GM19043 (cell line): ENCODE data around the gene ZNF524.

Source experiments
- ATAC-seq: cut with Tn5 transposase; IDR thresholded peaks from one replicate; pipeline ENCODE4 v1.9.1; 2021; ENCODE audit warnings: low read depth; ENCODE audit not compliant: unreplicated experiment

ZNF524 gene

DNA sequence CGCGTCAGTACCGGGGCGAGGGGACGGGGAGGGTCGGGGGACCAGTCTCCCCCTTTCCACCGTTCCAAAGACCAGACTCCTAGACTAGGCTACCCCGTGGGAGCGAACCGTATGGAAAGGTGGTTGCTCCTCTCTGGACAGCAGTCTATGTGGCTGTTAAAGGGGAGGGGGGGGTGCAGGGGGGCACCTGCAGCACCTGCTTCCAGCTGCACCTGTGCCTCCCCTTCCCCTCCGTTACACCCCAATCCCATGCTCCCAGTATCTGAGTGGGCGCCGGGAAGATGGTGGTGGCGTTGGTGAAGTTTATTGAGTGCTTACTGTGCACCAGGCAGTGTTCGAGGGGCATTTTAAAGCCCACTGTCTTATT lies 557 bp downstream of the ZNF524 start:
- ATAC-seq = no peak

- ATAC-seq = no peak
Measured at GRCh38 chr19:55601084-55601483, 996 bp downstream of the ZNF524 start.

- ATAC-seq = no peak
Measured at GRCh38 chr19:55602104-55603001, 2.3 kb downstream of the ZNF524 start.

DNA sequence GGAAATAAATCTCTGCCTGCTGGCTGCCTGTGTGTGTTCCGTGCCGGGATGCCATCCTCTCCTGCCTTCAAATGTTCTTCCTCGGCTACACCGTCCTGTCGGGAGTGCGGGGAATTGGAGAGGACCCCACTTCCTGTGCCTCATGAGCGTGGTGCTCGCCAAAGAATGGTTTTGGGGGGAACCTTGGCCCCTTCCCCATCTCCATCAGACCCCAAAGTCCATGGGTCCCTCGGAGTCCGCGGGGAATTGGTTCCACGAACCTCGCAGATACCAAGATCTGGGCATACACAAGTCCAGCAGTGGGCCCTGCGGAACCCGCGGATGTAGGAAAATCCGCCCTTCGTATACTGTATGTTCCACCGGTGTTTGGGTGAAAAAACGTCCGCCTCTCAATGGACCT lies 3.0 kb downstream of the ZNF524 start:
- ATAC-seq = no peak

- no peak for ATAC-seq
Measured at GRCh38 chr19:55603581-55604292, 3.6 kb downstream of the ZNF524 start.

DNA sequence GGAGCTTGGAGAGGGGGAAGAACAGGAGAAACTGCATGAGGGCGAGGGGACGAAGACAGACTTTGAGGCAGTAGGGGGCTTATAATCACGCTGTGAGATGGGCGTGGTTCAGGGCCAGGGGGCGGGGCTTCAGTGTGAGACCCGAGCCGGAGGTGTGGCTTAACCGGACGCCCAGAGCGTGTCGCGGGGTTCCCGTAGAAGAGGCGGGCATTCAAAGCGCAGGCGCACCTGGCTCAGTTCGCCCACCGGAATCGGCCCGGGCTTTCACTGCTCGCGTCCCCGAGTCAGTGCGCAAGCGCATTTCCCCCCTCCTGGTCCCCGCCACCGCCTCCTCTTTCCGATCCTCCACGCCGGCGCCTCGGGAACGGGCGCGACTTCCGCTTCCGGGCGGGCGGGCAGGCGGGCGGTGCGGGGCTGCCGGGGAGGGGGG lies 5.1 kb downstream of the ZNF524 start:
- peak; percentile 63 for ATAC-seq

DNA sequence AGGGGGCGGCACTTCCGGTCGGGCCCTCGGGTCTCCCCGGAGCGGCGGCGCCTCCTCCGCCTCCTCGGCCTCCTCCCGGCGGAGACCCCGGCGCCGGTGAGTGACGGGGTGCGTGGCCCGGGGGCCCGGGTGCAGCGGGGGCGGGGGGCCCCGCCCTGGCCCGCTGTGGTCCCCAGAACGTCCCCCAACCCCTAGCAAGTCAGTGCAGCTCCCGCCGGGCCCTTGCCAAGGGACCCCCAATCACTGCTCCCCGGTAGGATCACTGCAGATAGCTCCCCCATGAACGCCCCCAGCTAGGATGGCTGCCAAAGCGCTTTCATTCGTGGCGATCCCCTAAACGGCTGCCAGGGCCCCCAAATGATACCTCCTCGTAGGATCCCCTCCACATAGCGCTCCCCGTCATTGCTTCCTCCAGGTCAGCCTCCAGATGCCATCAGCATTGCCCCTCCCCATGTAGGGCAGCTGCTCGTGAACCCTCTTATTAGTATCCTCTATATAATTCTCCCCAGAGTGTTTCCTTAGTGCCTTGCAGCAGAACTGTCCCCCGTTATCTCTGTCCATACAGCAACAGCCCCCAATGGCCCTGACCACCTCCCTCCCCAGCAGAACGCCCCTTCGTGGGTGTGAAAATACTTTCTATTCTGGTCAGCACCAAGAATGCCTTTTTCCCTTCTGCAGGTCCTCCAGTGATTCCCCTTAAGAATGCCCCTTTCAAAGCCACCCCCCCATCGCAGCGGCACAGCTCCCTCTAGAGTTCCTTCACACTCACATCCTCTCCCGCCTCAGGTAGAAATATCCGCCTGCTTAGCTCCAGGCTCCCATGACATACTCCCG lies 5.8 kb downstream of the ZNF524 start, which contains the start of gene ZNF865:
Gene ZNF865 (plus strand): TSS at position 11 of the 834 bp plus-strand sequence. CDS start 7,972 bp downstream, outside the sequence.
- no peak for ATAC-seq

- ATAC-seq = no peak
Measured at GRCh38 chr19:55606471-55606787, 6.3 kb downstream of the ZNF524 start.

GRCh38 chr19:55606817-55607216 lies 6.7 kb downstream of the ZNF524 start:
- ATAC-seq = no peak

GRCh38 chr19:55609326-55609725 lies 9.2 kb downstream of the ZNF524 start:
- no peak for ATAC-seq

DNA sequence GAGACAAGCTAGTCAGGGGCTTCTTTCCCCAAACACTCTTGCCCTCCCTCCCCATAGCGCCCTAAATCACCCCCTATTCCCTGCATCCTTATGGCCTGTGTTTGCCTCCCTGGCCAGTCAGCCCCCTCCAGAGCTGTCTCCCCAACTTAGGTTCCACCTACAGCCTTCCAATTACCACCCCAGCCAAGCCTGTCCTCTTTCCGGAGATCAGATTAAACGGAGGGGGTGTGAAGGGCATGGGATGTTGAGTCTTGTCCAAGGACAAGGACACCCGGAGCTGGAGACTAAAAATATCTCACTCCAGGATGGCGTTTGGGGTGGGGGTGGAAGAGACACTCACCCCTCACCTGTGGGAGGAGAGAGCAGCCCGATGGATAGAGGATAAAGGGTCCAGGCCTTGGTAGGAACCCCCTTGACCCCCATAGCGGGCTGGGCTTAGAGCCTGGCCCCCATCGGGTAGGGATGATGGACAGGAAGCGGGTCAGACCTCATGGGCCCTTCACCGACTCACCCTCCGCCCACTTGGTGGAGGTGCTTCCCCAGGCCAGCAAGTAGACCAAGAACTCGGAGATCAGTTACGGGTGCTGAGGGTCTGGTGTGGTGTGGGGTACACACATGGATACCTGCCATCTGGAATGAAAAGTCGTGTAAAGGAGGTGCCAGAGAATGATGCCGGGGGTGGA lies 11.4 kb downstream of the ZNF524 start:
- no peak for ATAC-seq

GRCh38 chr19:55611983-55612645 lies 12.0 kb downstream of the ZNF524 start:
- no peak for ATAC-seq

DNA sequence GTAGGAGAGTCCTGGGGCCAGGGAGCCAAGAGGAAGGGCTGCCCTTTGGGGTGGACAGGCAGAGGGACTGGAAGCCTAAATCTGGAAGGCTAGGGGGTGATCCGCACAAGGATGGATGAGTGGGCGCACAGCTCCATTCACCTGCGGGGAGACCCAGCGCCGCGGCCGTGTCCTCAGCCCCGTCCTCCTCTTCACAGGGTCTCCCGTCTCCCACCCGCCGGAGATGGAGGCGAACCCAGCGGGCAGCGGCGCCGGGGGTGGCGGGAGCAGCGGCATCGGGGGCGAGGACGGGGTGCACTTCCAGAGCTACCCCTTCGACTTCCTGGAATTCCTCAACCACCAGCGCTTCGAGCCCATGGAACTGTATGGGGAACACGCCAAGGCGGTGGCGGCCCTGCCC lies 13.3 kb downstream of the ZNF524 start:
- ATAC-seq = no peak

DNA sequence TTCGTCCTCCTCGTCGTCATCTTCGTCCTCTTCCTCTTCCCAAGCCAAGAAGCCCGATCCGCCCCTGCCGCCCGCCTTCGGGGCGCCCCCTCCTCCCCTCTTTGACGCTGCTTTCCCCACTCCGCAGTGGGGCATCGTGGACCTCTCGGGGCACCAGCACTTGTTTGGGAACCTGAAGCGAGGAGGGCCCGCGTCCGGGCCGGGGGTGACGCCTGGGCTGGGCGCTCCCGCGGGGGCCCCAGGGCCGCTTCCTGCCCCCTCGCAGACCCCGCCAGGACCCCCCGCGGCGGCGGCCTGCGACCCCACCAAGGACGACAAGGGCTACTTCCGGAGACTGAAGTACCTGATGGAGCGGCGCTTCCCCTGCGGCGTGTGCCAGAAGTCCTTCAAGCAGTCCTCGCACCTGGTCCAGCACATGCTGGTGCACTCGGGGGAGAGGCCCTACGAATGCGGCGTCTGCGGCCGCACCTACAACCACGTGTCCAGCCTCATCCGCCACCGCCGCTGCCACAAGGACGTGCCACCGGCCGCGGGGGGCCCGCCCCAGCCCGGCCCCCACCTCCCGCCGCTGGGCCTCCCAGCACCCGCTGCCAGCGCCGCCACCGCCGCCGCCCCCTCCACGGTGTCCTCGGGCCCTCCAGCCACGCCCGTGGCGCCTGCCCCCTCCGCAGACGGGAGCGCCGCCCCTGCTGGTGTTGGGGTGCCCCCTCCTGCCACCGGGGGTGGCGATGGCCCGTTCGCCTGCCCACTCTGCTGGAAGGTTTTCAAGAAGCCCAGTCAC lies 14.0 kb downstream of the ZNF524 start:
- no peak for ATAC-seq

DNA sequence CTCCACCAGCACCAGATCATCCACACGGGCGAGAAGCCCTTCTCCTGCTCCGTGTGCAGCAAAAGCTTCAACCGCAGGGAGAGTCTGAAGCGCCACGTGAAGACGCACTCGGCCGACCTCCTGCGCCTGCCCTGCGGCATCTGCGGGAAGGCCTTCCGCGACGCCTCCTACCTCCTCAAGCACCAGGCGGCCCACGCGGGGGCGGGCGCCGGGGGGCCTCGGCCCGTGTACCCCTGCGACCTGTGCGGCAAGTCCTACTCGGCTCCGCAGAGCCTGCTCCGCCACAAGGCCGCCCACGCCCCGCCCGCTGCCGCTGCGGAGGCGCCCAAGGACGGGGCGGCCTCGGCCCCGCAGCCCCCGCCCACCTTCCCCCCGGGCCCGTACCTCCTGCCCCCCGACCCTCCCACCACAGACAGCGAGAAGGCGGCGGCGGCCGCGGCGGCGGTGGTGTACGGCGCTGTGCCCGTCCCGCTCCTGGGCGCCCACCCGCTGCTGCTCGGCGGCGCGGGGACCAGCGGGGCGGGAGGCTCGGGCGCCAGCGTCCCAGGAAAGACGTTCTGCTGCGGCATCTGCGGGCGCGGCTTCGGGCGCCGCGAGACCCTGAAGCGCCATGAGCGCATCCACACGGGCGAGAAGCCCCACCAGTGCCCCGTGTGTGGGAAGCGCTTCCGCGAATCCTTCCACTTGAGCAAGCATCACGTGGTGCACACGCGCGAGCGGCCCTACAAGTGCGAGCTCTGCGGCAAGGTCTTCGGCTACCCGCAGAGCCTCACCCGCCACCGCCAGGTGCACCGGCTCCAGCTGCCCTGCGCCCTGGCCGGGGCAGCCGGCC lies 14.8 kb downstream of the ZNF524 start:
- no peak for ATAC-seq

GRCh38 chr19:55615543-55616394 lies 15.7 kb downstream of the ZNF524 start:
- no peak for ATAC-seq

GRCh38 chr19:55616395-55616875 lies 16.3 kb downstream of the ZNF524 start:
- ATAC-seq = no peak
